HG03108 (cell line): ENCODE measurements around the gene ARL2.

Source experiments
- ATAC-seq: cut with Tn5 transposase; IDR thresholded peaks from one replicate; pipeline ENCODE4 v1.9.1; 2021; ENCODE audit warnings: moderate library complexity; ENCODE audit not compliant: unreplicated experiment

Gene ARL2

GRCh38 chr11:65045061-65045460, 31.1 kb downstream of the ARL2 start:
- ATAC-seq, result no peak

GRCh38 chr11:65045728-65046127, 31.8 kb downstream of the ARL2 start:
- no peak for ATAC-seq

DNA sequence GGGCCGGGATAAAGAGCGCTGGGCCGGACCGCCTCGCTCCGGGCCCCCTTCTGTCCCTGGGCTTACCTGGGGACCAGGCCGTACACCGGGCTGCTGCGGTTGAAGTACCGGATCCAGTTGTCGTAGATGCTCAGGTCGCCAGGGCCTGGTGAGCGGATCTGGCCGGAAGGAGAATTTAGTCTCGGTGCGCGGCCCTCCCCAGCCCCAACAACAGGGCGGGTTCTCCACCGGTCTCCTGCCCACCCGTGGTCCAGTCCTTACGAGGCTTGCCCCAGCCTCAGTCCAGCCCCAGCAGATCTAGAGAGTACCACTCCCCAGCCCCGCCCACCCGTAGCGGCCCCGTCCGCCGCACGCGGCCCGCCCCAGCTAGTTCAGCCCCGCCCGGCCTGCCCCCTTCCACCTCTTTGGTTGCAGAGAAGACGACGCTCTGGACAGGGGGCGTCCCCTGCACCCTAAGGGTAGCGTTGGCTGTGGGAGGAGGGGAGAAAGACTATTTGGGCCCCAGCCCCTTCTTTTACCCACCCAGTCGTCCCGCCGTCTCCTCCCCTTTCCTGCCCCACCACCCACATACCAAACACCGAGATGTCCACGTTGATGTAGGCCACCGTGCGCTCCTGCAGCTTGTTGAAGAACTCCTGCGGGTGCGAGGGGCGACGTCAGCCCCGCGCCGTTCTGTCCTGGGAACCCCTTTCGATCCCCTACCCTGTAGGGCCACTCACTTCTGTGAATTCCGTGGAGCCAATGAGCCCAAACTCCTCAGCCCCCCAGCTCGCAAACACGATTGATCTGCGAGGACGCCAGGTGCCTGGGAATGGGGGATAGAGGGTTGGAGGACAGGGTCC, 33.8 kb downstream of the ARL2 start:
- no peak for ATAC-seq

DNA sequence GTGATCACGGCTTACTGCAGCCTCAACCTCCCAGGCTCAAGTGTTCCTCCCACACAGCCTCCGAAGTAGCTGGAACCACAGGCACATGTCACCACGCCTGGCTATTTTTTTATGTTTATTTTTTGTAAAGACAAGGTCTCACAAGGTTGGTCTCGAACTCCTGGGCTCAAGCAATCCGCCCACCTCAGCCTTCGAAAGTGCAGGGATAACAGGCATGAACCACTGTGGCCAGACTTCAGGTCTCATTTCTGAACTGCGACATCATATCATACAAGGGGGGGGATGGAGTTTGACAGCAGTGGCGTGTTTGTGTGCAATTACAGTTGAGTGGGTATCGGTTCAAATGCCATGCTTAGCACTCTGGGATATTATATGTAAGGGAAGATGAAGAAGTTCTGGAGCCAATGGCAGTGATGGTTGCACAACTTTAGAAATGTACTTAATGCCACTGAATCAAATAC, 37.5 kb downstream of the ARL2 start:
- ATAC-seq, result no peak

GRCh38 chr11:65053827-65054508, 40.0 kb downstream of the ARL2 start:
- ATAC-seq, result no peak

DNA sequence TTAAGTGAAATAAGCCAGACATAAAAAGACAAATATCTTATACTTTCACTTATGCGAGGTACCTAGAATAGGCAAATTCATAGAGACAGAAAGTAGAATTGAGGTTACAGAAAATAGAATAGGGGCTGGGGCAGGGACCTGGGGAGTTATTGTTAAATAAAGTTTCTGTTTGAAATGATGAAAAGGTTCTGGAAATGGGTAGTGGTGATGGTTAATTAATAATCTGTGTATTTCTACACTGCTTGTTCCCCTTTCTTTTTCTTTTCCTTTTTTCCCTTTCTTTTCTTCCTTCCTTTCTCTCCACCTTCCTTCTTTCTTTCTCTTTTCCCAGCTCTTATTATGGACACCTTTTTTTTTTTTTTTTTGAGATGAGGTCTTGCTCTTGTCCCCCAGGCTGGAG, 41.6 kb downstream of the ARL2 start:
- no peak for ATAC-seq

GRCh38 chr11:65056999-65057398, 43.0 kb downstream of the ARL2 start:
- no peak for ATAC-seq

DNA sequence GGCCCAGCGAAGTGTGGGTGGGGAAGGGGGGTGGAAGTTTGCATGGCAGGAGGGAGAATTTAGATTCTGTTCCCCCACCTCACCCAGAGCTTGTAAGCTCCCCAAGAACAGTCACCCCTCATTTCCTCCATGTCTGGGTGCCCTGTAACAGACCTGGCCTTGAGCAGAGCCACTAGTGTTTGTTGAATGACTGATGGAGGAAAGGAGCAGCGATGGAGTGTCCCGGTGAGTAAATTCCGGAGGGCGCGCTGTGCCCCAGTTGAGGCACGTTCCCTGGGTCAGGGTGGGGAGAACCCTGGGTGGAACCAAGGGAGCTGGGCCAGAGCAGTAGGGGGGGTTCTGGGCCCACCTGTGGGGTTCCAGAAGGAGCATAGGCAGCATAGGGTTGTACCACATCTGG, 43.6 kb downstream of the ARL2 start:
- no peak for ATAC-seq

DNA sequence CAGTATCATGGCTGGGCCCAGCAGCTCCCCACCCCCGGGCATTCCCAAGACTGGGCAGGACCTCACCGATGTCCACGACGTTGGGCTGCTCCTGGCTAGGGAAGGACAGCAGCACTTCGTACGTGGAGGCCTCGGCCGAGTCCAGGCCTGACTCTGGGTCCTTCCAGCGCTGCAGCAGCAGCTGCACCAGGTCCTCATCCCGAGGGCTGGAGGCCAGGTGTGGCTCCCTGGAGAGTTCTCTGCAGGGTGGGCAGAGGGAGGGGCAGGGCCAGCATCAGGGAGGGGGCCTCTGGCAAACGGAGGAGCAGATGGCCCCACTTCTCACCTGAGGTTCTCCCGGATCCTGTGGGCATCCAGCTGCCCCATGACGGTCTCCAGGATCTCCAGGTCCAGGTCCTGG, 44.1 kb downstream of the ARL2 start:
- no peak for ATAC-seq

- no peak for ATAC-seq
Observed at GRCh38 chr11:65058419-65059054, 44.6 kb downstream of the ARL2 start, which contains the start of gene NAALADL1. Gene NAALADL1, minus strand, starts transcription at chr11:65058553. Its CDS starts 32 bp downstream, at chr11:65058521.

- no peak for ATAC-seq
Observed at GRCh38 chr11:65059523-65059922, 45.6 kb downstream of the ARL2 start.

DNA sequence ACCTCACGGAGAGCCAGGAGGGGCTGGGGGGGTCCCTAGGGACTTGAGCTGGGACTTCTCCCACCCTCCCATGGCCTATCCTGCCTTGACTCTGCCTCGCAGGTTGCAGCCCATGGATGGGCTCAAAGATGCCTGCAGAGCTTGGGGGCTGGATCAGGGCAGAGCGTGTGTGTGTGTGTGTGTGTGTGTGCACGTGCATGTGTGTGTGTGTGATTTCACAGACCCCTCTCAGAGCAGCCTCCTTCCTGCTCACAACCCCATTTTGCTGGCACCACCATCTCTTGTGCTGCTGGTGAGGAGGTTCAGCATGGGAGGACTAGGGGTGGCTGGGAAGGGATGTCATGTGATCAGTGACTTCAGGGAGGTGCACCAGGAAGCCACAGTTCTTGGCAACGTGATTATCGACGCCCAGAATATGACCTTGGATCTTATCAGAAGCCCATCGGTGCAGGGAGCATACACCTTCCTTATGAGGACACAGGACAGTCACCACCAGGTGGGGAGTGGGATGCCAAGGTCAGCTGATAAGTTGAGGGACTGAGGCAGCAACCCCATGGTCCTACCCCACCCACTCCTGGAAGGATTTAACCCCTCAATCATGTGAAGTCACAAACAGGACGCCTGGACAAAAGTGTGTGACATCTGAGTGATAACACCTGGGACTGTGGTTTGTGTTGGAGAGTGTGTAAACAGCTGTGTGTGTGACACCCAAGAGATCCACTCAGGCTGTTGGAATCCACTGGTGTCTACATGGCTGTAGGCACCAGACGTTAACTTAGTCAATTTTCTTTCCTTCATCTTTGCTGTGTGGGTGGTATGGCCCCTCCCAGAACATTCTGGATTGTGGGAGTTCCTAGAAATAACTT, 46.2 kb downstream of the ARL2 start:
- no peak for ATAC-seq

GRCh38 chr11:65060913-65061408, 47.0 kb downstream of the ARL2 start:
- ATAC-seq, result no peak

DNA sequence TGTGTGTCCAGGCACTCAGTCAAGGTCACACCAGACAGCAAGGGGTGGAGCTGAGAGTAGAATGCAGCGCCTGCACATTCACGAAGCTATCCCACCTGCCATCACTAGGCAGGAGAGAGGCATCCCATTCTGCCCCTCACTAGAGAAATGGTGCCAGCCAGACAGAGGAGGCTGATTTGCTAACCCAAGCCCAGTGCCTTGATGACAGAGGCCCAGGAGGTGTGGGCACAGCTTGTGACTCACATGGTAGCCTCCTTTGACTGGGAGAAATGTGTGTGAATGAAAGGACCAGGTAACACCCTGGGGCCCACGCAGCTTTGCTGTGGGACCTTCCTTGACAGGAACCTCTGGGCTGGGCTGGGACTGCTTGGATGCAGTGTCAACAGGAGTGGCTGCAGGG, 49.6 kb downstream of the ARL2 start:
- no peak for ATAC-seq

GRCh38 chr11:65064847-65065240, 50.9 kb downstream of the ARL2 start:
- no peak for ATAC-seq

DNA sequence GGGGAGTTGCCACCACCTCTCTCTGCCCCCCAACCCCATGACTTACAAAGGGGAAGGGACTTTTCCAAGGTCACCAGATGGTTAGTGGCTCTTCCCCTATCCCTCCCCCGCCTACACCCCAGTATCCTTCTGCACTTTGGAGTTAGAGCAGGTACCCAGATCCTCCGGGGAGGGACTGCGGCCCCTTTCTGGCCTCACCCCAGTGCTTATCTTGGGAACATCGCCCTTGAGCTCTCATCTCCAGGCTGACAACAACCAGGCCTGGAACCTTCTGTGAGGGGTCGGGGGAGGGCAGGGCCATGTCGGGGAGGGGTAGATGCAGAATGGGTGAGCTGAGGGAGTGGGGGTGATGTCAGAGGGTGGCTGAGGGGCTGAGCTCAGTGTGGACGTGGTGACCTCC, 51.9 kb downstream of the ARL2 start:
- ATAC-seq, result no peak

- ATAC-seq, result no peak
Observed at GRCh38 chr11:65066315-65066714, 52.4 kb downstream of the ARL2 start.

DNA sequence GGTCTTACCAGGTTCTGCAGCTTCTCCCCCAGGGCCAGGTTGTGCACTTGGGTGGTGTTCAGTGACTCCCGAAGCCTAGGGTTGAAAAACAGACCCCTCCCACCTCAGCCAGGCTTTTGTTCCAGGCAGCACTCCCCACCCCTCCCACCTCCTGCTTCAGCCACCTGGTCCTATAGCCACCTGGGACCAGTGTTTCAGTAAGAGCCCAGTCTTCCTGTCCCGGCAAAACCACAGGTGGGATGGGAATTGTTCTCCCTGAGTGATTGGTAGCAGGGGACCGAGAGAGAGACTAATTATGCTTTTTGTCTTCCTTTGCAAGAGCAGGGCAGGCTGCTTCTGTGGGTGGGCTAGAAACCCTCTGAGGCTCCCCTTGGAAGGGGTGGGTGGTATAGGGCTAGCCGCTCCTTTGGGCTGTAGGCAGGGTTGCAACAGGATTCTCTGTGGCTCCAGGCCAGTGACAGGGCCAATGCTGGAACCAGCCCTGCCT, 52.9 kb downstream of the ARL2 start:
- no peak for ATAC-seq

- ATAC-seq, result no peak
Observed at GRCh38 chr11:65067446-65067845, 53.5 kb downstream of the ARL2 start.

GRCh38 chr11:65069217-65069616, 55.3 kb downstream of the ARL2 start:
- ATAC-seq, result no peak
